GM21447 (cell line): ENCODE results near the gene C9orf152.
"Not testable (repeated sequence)": the region's sequence is repeated elsewhere in the genome, so short reads cannot be mapped to it uniquely, and the experiment has no call there.

ENCODE experiments used
- ATAC-seq: cut with Tn5 transposase; IDR thresholded peaks from one replicate; pipeline ENCODE4 v1.9.1; 2021; ENCODE audit not compliant: unreplicated experiment

Gene C9orf152

GRCh38 chr9:110214586-110215355, 6.8 kb upstream of the C9orf152 start:
- ATAC-seq: no peak

- no peak for ATAC-seq
Measured at GRCh38 chr9:110214090-110214489, 6.1 kb upstream of the C9orf152 start.

- no peak for ATAC-seq
Measured at GRCh38 chr9:110213413-110214044, 5.6 kb upstream of the C9orf152 start.

GRCh38 chr9:110207071-110207641, 803 bp downstream of the C9orf152 start:
- no peak for ATAC-seq

- ATAC-seq: no peak
Measured at GRCh38 chr9:110206389-110206788, 1.6 kb downstream of the C9orf152 start.

- not testable (repeated sequence) for ATAC-seq
Measured at GRCh38 chr9:110205612-110206011, 2.3 kb downstream of the C9orf152 start.

- ATAC-seq: no peak
Measured at GRCh38 chr9:110202232-110202631, 5.7 kb downstream of the C9orf152 start.

GRCh38 chr9:110199643-110200042, 8.3 kb downstream of the C9orf152 start:
- ATAC-seq: no peak

- ATAC-seq: no peak
Measured at GRCh38 chr9:110198357-110198756, 9.6 kb downstream of the C9orf152 start.

- no peak for ATAC-seq
Measured at GRCh38 chr9:110197330-110198187, 10.4 kb downstream of the C9orf152 start.

- ATAC-seq: not testable (repeated sequence)
Measured at GRCh38 chr9:110196084-110196499, 11.9 kb downstream of the C9orf152 start.

GRCh38 chr9:110192531-110193261, 15.3 kb downstream of the C9orf152 start:
- ATAC-seq: no peak

GRCh38 chr9:110191615-110192014, 16.3 kb downstream of the C9orf152 start:
- ATAC-seq: no peak

GRCh38 chr9:110189559-110190320, 18.2 kb downstream of the C9orf152 start:
- no peak for ATAC-seq

- ATAC-seq: no peak
Measured at GRCh38 chr9:110188991-110189390, 19.0 kb downstream of the C9orf152 start.

GRCh38 chr9:110188101-110188500, 19.9 kb downstream of the C9orf152 start:
- ATAC-seq: no peak

GRCh38 chr9:110187126-110187525, 20.8 kb downstream of the C9orf152 start:
- no peak for ATAC-seq

GRCh38 chr9:110186254-110186653, 21.7 kb downstream of the C9orf152 start:
- no peak for ATAC-seq

GRCh38 chr9:110185806-110186205, 22.2 kb downstream of the C9orf152 start:
- ATAC-seq: no peak
